PC-3 (cell line): ENCODE measurements around the gene OPRM1. TPM values are rescaled to one million over a fixed set of nuclear protein-coding genes. Genes with fewer than 3 reads are reported as not detected.

Source experiments
- ATAC-seq: fragments of 200-7000 bp; cut with Tn5 transposase; 2 replicates; pipeline ENCODE4 v1.9.1; 2020; ENCODE audit warnings: mild to moderate bottlenecking, moderate library complexity
- BruUV-seq: library from RNA; stranded (reverse); fragments of 400-500 nt; replicated peaks from 2 replicates; lab custom pipeline; 2021; lab: Mats Ljungman, UMichigan
- CTCF ChIA-PET: fragments of 300-600 bp; sonication (Branson Sonifier 250); formaldehyde crosslinking; loops from one replicate; lab custom pipeline; 2022; ENCODE audit warnings: antibody characterized with exemption; lab: Charles Lee
- POLR2A ChIA-PET: fragments of 300-600 bp; sonication (Branson Sonifier 250); formaldehyde crosslinking; loops from one replicate; lab custom pipeline; 2022; ENCODE audit warnings: antibody characterized with exemption; ENCODE audit not compliant: unreplicated experiment; lab: Charles Lee
- DNase-seq: peaks from one replicate; pipeline ENCODE4 v3.0.0-alpha.2; 2015
- H2AFZ ChIP-seq: fragments of 300-600 bp; sonication (generic); 2 replicates; pipeline ENCODE4 v1.6.0; 2016; ENCODE audit warnings: antibody characterized with exemption, low read length
- H3F3A ChIP-seq: fragments of 300-600 bp; sonication (generic); one replicate; pipeline ENCODE4 v1.6.0; 2017; ENCODE audit warnings: antibody characterized with exemption, low read length, control low read depth, mild to moderate bottlenecking; ENCODE audit not compliant: unreplicated experiment
- H3K27ac ChIP-seq: fragments of 300-600 bp; sonication (generic); 2 replicates; pipeline ENCODE4 v1.5.1; 2016; ENCODE audit warnings: mild to moderate bottlenecking, low read length
- H3K27me3 ChIP-seq: fragments of 300-600 bp; sonication (generic); 2 replicates; pipeline ENCODE4 v1.6.1; 2016; ENCODE audit warnings: low read length, mixed read lengths
- H3K36me3 ChIP-seq: fragments of 300-600 bp; sonication (generic); 2 replicates; pipeline ENCODE4 v1.6.1; 2016; ENCODE audit warnings: low read depth, mixed run types, low read length, mixed read lengths
- H3K4me1 ChIP-seq: fragments of 300-600 bp; sonication (generic); 2 replicates; pipeline ENCODE4 v1.5.1; 2016; ENCODE audit warnings: low read length; ENCODE audit not compliant: insufficient read depth
- H3K4me2 ChIP-seq: fragments of 300-600 bp; sonication (generic); 2 replicates; pipeline ENCODE4 v1.6.0; 2016; ENCODE audit warnings: low read length
- H3K4me3 ChIP-seq: fragments of 300-600 bp; sonication (generic); 2 replicates; pipeline ENCODE4 v1.5.1; 2016; ENCODE audit warnings: mild to moderate bottlenecking, low read length, mixed read lengths
- H3K79me2 ChIP-seq: fragments of 300-600 bp; sonication (generic); 2 replicates; pipeline ENCODE4 v1.6.1; 2017; ENCODE audit warnings: low read length, mixed read lengths
- H3K9ac ChIP-seq: fragments of 300-600 bp; sonication (generic); 2 replicates; pipeline ENCODE4 v1.6.0; 2016; ENCODE audit warnings: mild to moderate bottlenecking, low read length
- H3K9me2 ChIP-seq: fragments of 300-600 bp; sonication (generic); replicated peaks from 2 replicates; pipeline ENCODE4 v1.6.1; 2016; ENCODE audit warnings: mixed run types, low read length, mixed read lengths
- H3K9me3 ChIP-seq: fragments of 300-600 bp; sonication (generic); 2 replicates; pipeline ENCODE4 v1.6.1; 2016; ENCODE audit warnings: low read length, mixed read lengths
- H4K20me1 ChIP-seq: fragments of 300-600 bp; sonication (generic); 2 replicates; pipeline ENCODE4 v1.6.1; 2016; ENCODE audit warnings: low read length, mixed read lengths
- EZH2 ChIP-seq: fragments of 300-600 bp; sonication (generic); IDR thresholded peaks from one replicate; pipeline ENCODE4 v1.6.1; 2017; ENCODE audit warnings: antibody characterized with exemption, mild to moderate bottlenecking, low read length; ENCODE audit not compliant: unreplicated experiment
- EZH2phosphoT487 ChIP-seq: fragments of 300-600 bp; sonication (generic); IDR thresholded peaks from 2 replicates; pipeline ENCODE4 v1.6.1; 2018; ENCODE audit warnings: mild to moderate bottlenecking, antibody characterized with exemption, low read length, borderline replicate concordance
- intact Hi-C: fragments of 100-400 bp; cut with micrococcal nuclease; formaldehyde crosslinking; loops from 2 replicates; pipeline ENCODE4 v1.9.0; 2023
- total RNA-seq: library from RNA; depleted of rRNA; stranded (reverse); fragments of >200 nt; gene quantifications from 2 replicates; pipeline ENCODE4 v1.2.3, GENCODE V29; 2014
- TF ChIP-seq, protein P1 (sequence below): fragments of 300-600 bp; sonication (generic); conservative IDR thresholded peaks from 2 replicates; pipeline ENCODE4 v1.5.1; 2017; ENCODE audit warnings: antibody characterized with exemption, low read depth, mild to moderate bottlenecking, low read length

The OPRM1 gene
- total RNA-seq, 1 experiment from 2014 or later = not detected

DNA sequence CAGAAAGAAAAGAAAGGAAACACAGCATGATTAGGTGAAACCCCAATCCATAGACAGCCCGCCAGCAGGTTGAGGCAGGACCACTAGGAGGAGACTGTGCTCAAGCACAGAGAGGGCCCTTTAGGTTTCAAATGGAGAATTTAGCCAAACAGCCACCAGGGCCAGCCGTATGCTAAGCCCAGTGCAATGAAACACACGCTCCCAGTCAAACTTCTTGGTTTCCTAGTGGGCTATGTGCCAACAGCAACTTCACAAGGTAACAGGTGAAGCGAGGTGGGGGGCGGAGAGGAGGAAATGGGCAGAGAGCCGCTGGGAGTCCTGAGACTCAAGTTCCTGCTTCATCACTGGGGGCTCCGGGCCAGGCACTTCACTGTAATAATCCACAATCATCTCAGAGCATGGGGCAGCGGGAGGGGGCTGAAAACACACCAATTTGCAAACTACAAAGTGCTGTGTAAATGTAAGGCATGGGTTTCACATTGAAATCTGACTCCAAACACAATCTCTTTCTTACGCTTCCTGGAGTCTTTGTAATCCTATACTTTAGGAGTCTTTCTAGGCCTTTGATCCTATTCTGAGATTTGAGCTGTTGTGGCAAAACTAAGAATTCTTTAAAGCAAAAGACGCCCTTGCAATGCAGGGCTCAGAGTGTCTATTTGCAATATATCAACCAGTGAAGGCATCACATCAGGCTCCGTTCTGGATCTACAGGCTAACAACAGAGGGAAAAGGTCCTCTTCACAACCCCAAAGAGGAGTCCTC, 117.3 kb downstream of the OPRM1 start:
- no peaks in the 10 kb centered on the region for H4K20me1 ChIP-seq
- no peaks in the 10 kb centered on the region for H3K27me3 ChIP-seq
- no peaks in the 10 kb centered on the region; the same call in 1 of the 2 replicates for H3K36me3 ChIP-seq
- ATAC-seq (peak; percentile 43; the same call in 1 of the 2 replicates), DNase-seq (peak; percentile 33)
- POLR2A ChIA-PET = no interaction called here
- no peaks in the 10 kb centered on the region for H3K4me1 ChIP-seq
- no TSS peak for BruUV-seq
- H3K9me2 ChIP-seq = no peaks in the 10 kb centered on the region
- no peaks in the 10 kb centered on the region for H3K79me2 ChIP-seq
- no peak for TF ChIP-seq EZH2phosphoT487
- TF ChIP-seq, protein P1, sequence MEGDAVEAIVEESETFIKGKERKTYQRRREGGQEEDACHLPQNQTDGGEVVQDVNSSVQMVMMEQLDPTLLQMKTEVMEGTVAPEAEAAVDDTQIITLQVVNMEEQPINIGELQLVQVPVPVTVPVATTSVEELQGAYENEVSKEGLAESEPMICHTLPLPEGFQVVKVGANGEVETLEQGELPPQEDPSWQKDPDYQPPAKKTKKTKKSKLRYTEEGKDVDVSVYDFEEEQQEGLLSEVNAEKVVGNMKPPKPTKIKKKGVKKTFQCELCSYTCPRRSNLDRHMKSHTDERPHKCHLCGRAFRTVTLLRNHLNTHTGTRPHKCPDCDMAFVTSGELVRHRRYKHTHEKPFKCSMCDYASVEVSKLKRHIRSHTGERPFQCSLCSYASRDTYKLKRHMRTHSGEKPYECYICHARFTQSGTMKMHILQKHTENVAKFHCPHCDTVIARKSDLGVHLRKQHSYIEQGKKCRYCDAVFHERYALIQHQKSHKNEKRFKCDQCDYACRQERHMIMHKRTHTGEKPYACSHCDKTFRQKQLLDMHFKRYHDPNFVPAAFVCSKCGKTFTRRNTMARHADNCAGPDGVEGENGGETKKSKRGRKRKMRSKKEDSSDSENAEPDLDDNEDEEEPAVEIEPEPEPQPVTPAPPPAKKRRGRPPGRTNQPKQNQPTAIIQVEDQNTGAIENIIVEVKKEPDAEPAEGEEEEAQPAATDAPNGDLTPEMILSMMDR = peak; percentile 58
- no peak overlapping the region for H3K9ac ChIP-seq
- H3K4me2 ChIP-seq = no peak overlapping the region
- no peak overlapping the region for H3K27ac ChIP-seq
- no peak overlapping the region for H2AFZ ChIP-seq
- no peak overlapping the region for H3K4me3 ChIP-seq
- CTCF ChIA-PET = no interaction called here
- no peaks in the 10 kb centered on the region for H3K9me3 ChIP-seq
- intact Hi-C loops = loop anchor here (5.0 kb wide), 1 partner anchor 521 kb away; no protein-coding TSS in a partner anchor
- H3F3A ChIP-seq = no peaks in the 10 kb centered on the region

- BruUV-seq = no TSS peak
- intact Hi-C loops = loop anchor here (5.0 kb wide), 1 partner anchor 520 kb away; no protein-coding TSS in a partner anchor
- ATAC-seq (no peak), DNase-seq (no peak)
- Histone ChIP-seq H3K9ac (no peak overlapping the region), H3K4me2 (peak overlapping the region; percentile 26; the same call in 1 of the 2 replicates), H2AFZ (no peak overlapping the region), H3K4me3 (no peak overlapping the region), H3K79me2 (no peaks in the 10 kb centered on the region), H3K36me3 (no peaks in the 10 kb centered on the region; the same call in 1 of the 2 replicates), H3K9me3 (no peaks in the 10 kb centered on the region), H3K27me3 (no peaks in the 10 kb centered on the region), H4K20me1 (no peaks in the 10 kb centered on the region), H3K27ac (no peak overlapping the region), H3K4me1 (no peaks in the 10 kb centered on the region), H3F3A (no peaks in the 10 kb centered on the region), H3K9me2 (no peaks in the 10 kb centered on the region)
- no peak for TF ChIP-seq EZH2phosphoT487
- POLR2A ChIA-PET = no interaction called here
- CTCF ChIA-PET = interaction anchor here (0.6 kb wide), 1 partner anchor 16 kb away, joined by 3 read pairs; no protein-coding TSS in a partner anchor
These were observed 118.0 kb downstream of the OPRM1 start for GRCh38 chr6:154157082-154157481.

GRCh38 chr6:154157706-154158105, 118.7 kb downstream of the OPRM1 start:
- no TSS peak for BruUV-seq
- DNase-seq (no peak), ATAC-seq (no peak)
- intact Hi-C loops = loop anchor here (5.0 kb wide), 1 partner anchor 520 kb away; no protein-coding TSS in a partner anchor
- ChIA-PET CTCF (interaction anchor here (0.6 kb wide), 1 partner anchor 17 kb away, joined by 3 read pairs; no protein-coding TSS in a partner anchor), POLR2A (no interaction called here)
- no peak overlapping the region for H3K27ac ChIP-seq
- H3K9me3 ChIP-seq = no peaks in the 10 kb centered on the region
- H3K79me2 ChIP-seq = no peaks in the 10 kb centered on the region
- H3K4me2 ChIP-seq = no peak overlapping the region
- H3K27me3 ChIP-seq = no peaks in the 10 kb centered on the region
- no peak overlapping the region for H3K4me3 ChIP-seq
- H3K36me3 ChIP-seq = no peaks in the 10 kb centered on the region; the same call in 1 of the 2 replicates
- TF ChIP-seq EZH2 (no peak), EZH2phosphoT487 (no peak)
- TF ChIP-seq, protein P1 = no peak
- no peaks in the 10 kb centered on the region for H4K20me1 ChIP-seq
- H3F3A ChIP-seq = no peaks in the 10 kb centered on the region
- H2AFZ ChIP-seq = no peak overlapping the region
- H3K4me1 ChIP-seq = no peaks in the 10 kb centered on the region
- no peaks in the 10 kb centered on the region for H3K9me2 ChIP-seq
- H3K9ac ChIP-seq = no peak overlapping the region
